HG02840 (cell line): ENCODE data around the gene MMS22L.

Source experiments
- ATAC-seq: cut with Tn5 transposase; IDR thresholded peaks from one replicate; pipeline ENCODE4 v1.9.1; 2021; ENCODE audit warnings: mild to moderate bottlenecking, moderate library complexity, moderate number of reproducible peaks; ENCODE audit not compliant: unreplicated experiment, low FRiP score

Gene MMS22L, protein sequence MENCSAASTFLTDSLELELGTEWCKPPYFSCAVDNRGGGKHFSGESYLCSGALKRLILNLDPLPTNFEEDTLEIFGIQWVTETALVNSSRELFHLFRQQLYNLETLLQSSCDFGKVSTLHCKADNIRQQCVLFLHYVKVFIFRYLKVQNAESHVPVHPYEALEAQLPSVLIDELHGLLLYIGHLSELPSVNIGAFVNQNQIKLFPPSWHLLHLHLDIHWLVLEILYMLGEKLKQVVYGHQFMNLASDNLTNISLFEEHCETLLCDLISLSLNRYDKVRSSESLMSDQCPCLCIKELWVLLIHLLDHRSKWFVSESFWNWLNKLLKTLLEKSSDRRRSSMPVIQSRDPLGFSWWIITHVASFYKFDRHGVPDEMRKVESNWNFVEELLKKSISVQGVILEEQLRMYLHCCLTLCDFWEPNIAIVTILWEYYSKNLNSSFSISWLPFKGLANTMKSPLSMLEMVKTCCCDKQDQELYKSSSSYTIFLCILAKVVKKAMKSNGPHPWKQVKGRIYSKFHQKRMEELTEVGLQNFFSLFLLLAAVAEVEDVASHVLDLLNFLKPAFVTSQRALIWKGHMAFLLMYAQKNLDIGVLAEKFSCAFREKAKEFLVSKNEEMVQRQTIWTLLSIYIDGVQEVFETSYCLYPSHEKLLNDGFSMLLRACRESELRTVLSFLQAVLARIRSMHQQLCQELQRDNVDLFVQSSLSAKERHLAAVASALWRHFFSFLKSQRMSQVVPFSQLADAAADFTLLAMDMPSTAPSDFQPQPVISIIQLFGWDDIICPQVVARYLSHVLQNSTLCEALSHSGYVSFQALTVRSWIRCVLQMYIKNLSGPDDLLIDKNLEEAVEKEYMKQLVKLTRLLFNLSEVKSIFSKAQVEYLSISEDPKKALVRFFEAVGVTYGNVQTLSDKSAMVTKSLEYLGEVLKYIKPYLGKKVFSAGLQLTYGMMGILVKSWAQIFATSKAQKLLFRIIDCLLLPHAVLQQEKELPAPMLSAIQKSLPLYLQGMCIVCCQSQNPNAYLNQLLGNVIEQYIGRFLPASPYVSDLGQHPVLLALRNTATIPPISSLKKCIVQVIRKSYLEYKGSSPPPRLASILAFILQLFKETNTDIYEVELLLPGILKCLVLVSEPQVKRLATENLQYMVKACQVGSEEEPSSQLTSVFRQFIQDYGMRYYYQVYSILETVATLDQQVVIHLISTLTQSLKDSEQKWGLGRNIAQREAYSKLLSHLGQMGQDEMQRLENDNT

DNA sequence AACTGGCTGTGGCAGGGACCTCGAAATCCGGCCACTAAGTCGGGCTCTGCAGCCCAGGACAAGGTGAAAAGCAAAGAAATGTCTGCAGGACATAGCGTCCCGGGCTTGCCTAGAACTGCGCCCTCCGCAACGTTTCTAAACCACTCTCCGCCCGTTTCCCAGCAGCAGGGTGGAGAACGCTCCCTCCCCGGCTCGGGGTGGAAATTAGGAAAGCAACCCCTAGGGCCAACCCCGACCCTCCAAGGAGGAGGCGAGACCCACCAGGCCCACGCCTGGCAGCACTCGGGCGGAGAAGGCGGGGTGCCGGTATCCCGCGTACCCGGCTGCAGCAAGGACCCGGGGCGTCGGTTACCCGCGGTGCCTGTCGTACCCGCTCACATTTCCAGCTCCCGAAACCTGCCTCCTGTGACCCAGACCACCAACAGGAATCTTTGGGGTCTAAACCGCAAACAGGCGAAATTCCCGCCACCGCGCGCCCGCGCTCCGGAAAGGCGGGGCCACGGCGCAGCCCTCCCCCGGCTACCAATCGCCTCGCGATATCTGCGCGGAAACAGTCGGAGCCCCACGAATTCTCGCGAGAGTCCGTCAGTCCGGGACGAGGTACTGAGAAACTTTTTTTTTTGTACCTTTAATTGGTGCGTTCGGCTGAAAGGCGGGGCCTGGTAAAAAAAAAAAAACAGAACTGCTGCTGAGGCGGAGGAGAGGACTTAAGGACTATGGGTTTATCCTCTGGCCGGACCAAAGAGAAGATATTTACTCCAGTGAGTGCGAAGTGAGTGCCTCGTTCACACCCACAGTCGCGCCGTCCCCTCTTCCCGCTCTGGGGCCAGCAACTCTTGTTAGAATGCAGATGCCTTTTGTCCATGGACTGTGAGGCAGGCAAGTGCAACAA lies at the start of gene MMS22L:
Gene MMS22L, minus strand, starts transcription at position 491 of the 892 bp plus-strand sequence. CDS start 739 bp downstream, outside the sequence.
- ATAC-seq = peak; percentile 99

DNA sequence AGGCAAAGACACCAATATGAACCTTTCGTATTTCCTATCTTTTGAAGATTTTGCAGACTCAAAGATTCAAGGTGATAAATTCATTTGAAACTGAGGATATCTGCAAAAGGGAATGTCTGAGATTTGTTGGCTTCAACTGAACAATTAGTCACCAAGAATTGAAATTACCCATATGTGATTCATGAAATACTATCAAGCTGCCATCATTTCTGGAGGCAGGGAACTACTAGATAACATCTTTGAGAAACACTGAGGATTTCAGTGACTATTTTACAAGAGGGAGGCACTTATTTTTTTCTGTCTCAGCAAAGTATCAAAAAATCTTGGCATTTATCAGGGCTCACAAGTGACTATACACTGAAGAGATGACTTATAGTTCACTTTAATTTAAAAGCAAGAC lies 39.8 kb upstream of the MMS22L start:
- ATAC-seq = no peak

DNA sequence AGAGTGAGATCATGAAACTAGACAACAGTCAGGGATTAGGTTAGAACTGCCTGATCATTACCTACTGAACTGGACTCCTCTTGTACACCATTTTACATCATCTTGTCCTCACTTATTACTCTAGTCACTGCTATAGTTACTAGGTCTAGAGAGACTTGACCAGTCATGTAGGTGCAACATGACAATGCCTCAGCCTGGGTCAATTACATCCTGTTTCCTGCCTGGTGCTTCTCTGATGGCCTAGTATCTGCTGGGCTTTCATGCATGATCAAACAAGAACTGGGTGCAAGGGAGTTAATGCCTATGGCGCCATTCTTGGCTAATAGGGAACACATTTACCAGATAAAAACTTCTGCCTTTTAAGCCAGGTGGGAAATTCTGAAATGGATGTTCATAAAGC lies 39.2 kb upstream of the MMS22L start:
- no peak for ATAC-seq

DNA sequence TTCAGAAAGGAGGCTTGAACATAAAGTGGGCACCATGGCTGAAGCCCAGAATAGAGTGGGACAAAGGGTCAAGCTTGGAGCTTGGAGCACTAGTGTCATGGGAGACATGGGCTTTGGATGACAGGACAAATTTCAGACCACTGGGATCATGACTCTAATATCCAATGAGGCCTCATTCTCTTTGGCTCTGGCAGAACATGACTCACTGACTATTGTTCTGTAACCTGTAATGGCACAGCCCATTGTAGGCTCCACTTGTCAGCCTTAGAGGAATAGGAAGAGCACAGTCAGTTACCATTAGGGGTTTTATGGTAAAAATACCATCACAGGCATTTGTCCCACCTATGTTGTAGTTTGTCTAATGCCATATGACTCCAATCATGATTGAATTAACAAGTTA lies 34.0 kb upstream of the MMS22L start:
- no peak for ATAC-seq

DNA sequence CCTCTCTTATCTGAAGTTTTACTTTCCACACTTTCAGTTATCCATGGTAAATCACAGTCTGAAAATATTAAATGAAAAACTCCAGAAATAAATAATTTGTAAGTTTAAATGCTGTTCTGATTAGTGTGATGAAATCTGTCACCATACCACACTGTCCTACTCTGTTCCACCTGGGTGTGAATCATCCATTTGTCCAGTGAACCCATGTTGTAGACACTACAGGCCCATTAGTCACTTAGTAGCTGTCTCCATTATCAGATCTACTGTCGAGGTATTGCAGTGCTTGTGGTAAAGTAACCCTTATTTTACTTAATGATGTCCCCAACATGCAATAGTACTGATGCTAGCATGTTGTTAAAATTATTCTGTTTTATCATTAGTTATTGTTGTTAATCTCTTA lies 29.2 kb upstream of the MMS22L start:
- no peak for ATAC-seq

DNA sequence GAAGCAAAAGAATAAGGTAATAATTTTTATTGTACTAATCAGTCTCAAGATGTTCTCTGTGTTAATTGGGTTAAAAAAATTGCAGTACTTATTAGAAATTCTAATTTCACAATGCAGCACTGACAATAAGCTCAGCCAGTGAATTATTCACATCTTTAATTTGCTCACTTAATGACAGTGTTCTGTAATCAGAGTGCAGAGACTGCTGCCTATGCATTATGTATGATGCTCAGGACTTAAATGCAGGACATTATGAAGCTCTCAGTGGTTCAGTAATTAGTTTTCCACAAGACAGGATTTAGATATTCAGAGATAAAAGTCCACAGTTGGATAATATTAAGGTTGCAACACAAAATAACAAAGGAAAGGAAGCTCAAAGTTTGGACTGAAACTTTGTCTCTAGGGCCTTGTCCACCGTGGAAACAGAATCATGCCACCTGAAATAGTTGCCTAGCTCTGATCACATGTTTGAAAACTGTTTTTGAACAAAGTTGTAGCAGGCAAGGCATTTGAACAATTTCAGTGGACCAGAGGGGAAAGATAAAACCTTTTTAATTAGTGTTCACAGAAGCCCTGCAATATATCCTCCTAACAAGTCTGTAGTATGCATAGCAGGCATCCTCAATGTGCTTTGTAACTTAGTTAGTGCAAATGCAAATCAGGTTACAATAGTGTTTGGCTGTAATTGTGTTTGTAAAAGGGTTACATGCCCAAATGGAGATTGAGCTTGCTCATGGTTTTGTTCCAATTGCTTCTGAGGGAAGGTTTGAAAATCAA lies 23.7 kb upstream of the MMS22L start:
- ATAC-seq = no peak

DNA sequence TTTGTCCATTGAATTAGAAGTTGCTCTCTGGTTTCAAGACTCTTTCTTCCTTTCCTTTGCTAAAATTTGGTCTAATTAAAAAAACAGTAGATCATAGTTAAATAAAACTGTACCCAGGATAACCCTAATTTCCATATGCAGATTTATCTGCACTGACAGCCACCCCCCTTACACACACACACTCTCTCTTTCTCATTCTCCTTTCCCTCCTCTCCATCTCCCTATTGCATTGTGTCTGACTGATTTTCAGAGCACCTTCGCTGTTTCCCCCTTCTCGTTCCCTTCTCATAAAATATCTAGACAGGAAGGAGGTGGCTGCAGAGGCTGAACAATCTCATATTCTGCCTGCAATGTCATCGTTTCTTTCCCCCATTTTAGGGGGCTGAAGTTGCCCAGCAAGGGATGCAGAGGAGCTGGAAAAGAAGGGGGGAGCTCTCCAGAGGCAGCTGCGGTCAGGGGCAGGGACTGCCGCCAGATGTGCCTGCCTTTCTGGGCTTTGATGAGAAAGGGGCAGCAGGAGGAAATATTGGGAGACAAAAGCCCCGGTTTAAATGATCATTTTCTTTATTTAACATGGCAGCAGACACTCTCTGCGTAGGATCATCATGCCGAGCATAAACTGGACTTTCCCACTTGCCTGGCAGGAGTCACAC lies 22.5 kb upstream of the MMS22L start:
- ATAC-seq = no peak

DNA sequence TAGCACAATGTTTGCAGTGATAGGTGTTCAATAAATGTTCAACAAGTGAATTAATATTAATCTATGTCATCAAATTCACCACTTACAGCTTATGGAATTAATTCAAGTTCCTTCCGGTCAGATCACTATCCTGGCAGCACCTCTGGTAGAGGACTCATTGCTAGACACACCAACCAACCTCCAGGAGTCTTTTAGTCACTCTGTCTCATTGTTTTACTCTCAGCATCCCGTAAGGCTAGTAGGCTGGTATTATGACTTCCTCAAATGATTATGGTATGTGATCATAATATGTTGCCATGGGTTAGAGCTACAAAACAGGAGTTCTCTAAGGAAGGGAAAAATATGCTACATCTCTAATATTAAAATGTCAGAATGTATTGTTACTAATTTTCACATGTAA lies 21.7 kb upstream of the MMS22L start:
- no peak for ATAC-seq

DNA sequence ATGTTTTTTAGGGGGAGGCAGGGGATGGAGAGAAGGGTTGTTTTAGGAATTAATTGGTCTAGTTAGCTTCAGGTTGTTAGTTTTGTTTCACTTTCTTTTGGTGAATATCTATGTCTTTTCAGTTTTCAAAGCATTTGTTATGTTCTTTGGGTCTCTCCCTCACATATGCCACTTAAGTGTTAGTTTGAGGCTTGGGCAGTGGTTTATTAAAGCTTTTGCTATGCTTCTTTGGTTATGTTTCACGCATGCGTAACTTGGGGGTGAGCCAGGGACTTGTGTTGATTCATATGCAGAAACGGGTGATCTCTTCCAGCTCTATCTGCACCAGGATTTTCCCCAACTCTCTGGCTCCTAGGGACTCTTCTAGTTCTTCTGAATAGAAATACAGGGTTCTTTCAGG lies 11.4 kb upstream of the MMS22L start:
- ATAC-seq = no peak

DNA sequence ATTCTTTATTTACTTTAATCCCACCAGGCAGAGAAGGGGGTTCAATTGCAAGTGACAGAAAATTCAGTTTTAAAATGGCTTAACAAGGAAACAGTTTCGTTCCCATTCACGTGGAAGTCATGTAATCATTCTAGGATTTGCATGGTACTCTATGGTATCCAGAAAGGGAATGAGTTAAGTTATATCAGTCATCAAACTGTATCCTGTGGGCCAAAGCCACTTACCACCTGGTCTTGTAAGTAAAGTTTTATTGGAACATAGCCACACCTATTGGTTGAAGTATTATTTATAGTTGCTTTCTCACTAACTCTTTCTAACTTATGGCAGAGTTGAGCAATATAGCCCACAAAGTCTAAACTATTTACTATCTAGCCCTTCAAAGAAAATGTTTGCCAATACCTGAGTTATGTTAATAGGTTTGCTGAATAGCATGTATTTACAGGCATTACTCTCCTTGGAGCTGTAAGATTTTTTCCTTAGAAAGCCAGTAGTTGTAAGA lies 10.2 kb upstream of the MMS22L start:
- ATAC-seq = no peak

DNA sequence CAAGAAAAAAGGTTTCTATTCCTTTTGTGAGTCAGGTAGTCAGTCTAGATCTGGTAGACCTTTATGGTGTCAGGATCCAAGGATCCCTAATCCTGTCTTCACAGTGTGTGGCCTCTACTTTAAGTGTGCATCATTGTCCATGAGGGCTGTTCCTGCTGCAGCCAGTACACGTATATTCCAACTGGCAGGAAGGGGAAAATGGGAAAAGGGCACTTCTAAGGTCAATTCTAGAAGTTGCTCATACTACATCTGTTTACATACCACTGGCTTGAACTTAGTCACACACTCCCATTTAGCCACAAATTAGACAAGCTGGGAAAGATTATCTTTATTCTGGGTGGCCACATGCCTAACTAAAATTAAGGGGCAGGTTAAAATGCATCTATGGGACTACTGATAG lies 9.7 kb upstream of the MMS22L start:
- ATAC-seq = no peak

DNA sequence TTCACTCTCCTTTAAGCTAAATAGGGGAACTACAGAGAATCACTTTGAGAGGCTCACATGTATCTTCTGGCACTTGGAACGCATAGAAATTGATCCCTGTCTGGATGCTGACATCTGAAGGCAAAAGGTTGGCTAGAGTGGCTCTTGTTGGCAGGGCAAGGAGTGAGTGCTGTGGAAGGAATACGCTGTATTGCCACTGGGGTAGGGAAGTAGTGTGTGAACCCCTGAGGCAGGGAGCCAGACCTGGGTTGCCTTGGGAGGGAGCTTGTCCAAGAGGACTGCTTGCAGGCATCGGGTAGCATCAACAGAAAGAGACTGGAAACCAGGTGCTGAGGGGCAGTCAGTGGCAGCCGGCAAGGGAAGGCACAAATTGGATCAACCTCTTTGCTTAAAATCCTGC lies 8.9 kb upstream of the MMS22L start:
- no peak for ATAC-seq

DNA sequence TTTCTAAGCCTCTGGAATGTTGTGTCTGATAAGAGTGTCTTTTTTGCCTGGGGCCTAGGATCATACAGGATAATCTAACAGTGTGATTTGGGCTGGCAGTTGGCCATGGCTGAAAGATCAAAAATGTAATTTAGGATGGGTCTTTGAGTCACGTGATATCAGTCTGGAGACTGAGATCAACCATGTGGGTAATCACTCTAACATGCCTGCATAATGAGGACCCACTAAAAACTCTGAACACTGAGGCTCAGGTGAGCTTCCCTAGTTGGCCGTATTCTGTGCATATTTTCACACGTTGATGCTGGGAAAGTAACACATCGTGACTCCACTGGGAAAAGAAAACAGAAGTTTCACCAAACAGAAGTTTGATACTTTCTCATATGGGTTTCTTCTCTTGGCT lies 6.3 kb upstream of the MMS22L start:
- ATAC-seq = no peak

DNA sequence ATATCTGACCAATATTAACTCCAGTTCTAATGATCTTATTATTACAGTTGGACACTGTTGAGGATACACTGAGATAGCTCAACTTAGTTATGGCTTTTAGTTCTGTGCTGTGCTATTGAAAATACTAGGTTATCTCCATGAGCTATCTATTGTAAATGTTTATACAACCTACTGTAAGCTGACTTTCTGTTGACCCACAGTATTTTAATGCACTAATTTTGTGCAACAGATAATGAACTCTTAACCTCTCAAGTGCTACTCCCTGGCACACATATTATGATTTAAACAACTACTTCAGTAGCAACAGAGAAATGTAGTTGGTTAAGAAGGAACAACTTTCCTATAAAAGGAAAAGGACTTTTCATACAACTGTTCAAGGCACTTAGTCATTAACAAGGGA lies 5.2 kb upstream of the MMS22L start:
- no peak for ATAC-seq

DNA sequence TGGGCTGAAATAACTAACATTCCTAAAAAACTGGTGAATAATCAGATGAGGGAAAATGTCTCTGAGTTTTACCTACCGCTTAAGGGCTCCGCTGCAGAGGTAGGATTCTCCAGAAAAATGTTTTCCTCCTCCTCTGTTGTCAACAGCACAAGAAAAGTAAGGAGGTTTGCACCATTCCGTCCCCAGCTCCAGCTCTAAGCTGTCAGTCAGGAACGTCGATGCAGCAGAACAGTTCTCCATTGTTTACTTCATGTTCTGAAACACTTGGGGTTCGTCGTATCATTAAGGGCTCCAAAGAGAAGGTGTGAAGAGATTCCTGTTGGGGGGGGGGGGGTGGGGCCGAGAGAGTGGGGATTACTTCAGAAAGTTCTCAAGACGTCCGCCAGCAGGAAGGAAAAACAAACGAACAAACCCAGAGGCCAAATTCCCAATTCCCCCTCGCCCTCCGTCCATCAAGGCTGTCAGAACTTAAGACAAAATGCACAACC lies 734 bp downstream of the MMS22L start:
- ATAC-seq = peak; percentile 0

DNA sequence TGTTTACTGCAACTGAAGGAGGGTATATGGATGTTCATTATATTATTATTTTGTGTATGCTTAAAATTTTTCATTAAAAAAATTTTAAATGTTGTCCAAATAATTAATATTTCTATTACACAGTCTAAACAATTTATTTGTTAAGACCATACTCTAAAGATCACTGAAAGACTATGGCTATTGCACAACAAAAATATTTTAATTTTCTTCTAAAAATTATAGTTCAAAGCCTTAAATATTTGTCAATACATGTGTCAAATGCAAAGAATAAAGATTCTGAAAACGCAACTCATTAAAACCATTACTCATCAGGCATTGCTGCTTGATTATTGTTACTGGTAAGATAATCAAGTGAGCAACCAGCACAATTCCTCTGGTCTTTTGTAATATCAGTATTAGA lies 2.2 kb downstream of the MMS22L start:
- no peak for ATAC-seq

DNA sequence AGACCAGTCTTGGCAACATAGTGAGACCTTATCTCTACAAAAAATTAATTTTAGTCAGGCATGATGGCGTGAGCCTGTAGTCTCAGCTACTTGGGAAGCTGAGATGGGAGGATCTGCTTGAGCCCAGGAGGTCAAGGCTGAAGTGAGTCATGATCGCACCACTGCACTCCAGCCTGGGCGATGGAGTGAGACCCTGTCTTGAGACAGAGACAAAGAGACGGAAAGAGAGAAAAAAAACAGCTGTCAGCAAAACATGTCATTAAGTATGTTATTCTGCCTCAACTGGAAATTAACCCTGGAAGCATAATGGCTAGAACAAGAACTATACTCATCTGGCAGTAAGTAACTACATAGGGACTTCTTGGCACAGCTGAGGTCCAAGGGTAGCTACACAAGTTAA lies 7.2 kb downstream of the MMS22L start:
- ATAC-seq = no peak

DNA sequence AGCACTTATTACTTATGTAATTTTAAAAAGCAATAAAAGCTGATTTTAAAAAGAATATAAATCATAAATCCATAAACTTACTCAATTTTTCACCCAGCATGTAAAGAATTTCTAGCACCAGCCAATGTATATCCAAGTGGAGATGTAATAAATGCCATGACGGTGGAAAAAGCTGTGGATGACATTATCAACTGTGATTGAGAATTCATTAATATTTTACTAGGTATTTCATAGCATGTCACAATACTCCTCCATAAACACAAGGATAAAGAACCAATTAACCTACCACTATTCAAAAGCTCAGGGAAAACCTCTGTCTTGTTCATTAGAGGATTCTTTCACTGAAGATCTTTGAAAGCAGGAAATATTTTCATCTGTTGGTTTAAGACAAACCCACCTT lies 13.2 kb downstream of the MMS22L start:
- no peak for ATAC-seq
